GM19463 (cell line): ENCODE data around the gene MASP1.
A peak's percentile ranks its signal among the peaks of the same experiment; 100 is the strongest.

Source experiments
- ATAC-seq: cut with Tn5 transposase; IDR thresholded peaks from one replicate; pipeline ENCODE4 v1.9.1; 2021; ENCODE audit warnings: mild to moderate bottlenecking, moderate library complexity; ENCODE audit not compliant: unreplicated experiment

Gene MASP1

GRCh38 chr3:187291512-187292132 is at the start of gene MASP1:
Gene MASP1, minus strand, starts transcription at chr3:187291737. Its CDS starts 105 bp downstream, at chr3:187291632.
- ATAC-seq: no peak

GRCh38 chr3:187340578-187340977 is 49.0 kb upstream of the MASP1 start:
- no peak for ATAC-seq

- ATAC-seq: no peak
Observed at GRCh38 chr3:187336322-187336721, 44.8 kb upstream of the MASP1 start.

DNA sequence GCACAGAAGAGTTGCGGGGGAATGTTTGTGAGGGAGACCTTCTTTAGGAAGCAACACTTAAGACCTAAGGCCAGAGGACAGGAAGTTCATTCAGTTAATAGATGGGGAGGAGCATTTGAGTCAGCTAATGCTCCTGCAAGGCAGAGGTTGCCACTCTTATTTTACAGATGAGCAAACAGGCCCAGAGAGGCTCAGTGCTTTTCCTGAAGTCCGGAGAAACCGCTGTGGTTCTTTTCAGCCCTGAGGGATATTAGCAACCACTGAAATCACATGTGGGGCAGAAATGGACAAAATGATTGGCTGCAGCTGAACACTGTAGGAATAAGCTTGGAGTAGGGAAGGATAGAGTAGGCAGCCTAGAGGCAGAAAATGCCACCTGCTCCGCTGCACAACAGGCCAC is 43.4 kb upstream of the MASP1 start:
- ATAC-seq: no peak

GRCh38 chr3:187328691-187329090 is 37.2 kb upstream of the MASP1 start:
- no peak for ATAC-seq

GRCh38 chr3:187327845-187328244 is 36.3 kb upstream of the MASP1 start:
- no peak for ATAC-seq

DNA sequence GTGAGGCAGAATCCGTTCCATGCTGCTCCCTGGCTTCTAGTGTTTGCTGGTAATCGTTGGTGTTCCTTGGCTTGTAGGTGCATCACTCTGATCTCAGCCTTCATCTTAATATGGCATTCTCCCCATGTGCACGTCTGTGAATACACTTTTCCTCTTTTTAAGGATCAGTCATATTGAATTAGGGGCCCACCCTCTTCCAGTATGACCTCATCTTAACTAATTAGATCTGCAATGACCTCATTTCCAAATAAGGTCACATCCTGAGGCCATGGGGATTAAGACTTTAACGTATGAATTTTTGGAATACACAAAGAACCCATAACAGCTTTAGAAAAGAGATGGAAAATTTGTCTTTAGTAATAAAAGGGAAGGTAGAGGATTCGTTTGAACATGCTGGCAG is 34.1 kb upstream of the MASP1 start:
- ATAC-seq: no peak

DNA sequence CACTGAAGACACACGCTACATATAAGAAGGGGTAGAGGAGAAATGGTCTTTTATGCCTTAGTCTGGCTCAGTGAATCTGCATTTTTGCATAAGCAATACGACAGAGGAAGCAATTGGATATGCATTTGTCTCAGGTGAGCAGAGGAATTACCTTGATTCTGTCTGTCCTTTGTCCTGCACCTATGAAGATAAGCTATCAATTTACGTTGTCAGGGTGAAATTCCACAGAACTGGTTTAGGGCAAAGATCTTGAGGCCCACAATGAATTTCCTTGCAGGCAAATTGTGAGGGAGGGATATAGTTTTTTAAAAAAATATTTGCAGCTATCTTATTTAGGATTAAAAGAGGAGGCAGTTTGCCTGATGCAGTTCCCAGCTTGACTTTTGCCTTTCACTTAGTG is 31.6 kb upstream of the MASP1 start:
- no peak for ATAC-seq

GRCh38 chr3:187322291-187322690 is 30.8 kb upstream of the MASP1 start:
- ATAC-seq: no peak

GRCh38 chr3:187321766-187322165 is 30.2 kb upstream of the MASP1 start:
- ATAC-seq: no peak

- ATAC-seq: peak; percentile 92
Observed at GRCh38 chr3:187319699-187320302, 28.3 kb upstream of the MASP1 start.

GRCh38 chr3:187318819-187319616 is 27.5 kb upstream of the MASP1 start:
- ATAC-seq: no peak

- ATAC-seq: no peak
Observed at GRCh38 chr3:187315872-187316271, 24.3 kb upstream of the MASP1 start.

DNA sequence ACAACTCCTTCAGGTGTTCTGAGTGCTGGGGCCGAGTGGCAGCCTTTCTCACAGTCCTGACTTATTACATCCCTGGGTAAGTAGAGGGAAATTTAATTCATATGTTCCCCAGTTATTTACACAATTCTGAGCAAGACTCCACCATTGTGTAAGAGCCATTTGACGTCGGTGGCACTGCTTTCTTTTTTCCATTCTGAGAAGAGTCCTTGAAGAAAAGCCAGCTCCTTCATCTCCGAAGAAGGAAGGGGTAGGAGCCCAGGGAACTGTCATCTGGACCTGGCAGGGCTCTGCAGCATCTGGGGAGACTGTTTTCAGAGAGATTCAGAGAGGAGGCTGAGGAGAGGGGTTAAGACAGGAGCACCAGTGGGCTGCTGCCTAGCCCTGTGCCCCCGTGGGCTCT is 22.6 kb upstream of the MASP1 start:
- no peak for ATAC-seq

GRCh38 chr3:187310954-187311470 is 19.5 kb upstream of the MASP1 start:
- no peak for ATAC-seq

DNA sequence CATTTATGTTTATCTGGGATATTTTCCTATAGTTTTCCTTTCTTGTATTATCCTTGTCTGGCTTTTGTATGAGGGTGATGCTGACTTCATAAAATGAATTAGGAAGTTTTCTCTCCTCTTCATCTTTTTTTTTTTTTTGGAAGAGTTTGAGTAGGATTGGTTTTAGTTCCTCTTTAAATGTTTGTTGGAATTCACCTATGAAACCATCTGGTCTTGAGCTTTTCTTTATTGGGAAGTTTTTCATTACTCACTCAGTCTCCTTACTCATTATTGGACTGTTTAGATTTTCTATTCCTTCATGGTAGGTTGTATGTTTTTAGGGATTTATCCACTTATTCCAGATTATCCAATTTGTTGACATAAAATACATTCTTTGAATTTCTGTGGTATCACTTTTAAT is 18.7 kb upstream of the MASP1 start:
- no peak for ATAC-seq

- ATAC-seq: no peak
Observed at GRCh38 chr3:187305881-187306280, 14.3 kb upstream of the MASP1 start.

GRCh38 chr3:187299611-187300010 is 8.1 kb upstream of the MASP1 start:
- ATAC-seq: no peak

DNA sequence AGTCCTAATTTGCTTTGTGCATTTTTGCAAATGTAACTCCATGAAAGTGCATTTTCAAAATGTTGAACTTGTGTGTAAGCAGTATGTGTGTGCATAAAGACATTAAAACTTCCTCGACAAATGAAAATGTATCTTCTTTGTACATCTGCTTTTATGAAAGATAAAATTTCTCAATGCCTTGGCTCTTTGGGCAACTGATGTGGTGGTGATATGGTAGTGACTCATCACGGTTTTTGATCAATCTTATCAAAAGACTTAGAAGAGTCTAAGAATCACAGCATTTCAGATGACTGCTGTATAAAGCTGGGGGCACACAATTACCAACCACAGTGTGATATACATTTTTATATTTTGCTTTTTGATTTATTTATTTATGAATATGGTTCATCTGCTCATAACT is 5.4 kb upstream of the MASP1 start:
- no peak for ATAC-seq

- no peak for ATAC-seq
Observed at GRCh38 chr3:187296058-187296457, 4.5 kb upstream of the MASP1 start.

DNA sequence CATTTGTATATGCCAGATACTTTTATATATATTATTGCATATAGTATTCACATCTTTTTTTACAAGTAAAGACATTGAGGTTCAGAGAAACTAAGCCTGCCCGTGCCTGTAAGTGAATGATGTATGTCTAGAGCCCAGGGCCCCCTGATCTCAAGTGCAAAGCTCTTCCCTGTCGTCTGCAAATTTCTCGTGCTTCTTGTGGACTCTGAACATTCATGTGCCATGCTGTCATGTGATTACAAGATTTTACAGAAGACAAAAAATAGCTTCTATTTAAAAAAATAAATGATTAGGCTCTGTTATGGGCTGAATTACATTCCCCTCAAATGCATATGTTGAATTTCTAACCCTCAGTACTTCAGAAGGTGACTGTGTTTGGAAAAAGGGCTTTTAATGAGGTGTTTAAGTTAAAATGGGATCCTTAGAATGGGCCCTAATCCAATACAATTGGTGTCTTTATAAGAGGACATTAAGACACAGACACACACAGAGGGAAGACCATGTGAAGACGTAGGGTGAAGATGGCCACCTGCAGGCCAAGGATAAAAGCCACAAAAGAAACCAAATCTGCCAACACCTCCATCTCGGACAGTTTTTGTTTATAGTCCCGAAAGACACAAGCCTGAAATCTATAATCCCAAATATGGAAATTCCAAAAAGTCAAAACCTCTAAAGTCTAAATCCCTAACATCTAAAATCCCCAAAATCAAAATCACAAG is 3.9 kb upstream of the MASP1 start:
- no peak for ATAC-seq
